Measurements from ENCODE around the gene BAIAP2L1.
A peak's percentile ranks its signal among the peaks of the same experiment; 100 is the strongest.

BAIAP2L1 gene

GRCh38 chr7:98276241-98276761 is 124.6 kb downstream of the BAIAP2L1 start:
- peak; percentile 43 for DNase-seq (ENCODE audit: low spot score)

- DNase-seq (ENCODE audit: low spot score) = no peak
Observed at GRCh38 chr7:98267303-98267702, 133.6 kb downstream of the BAIAP2L1 start.

- peak; percentile 53 for DNase-seq (ENCODE audit: low spot score)
Observed at GRCh38 chr7:98266840-98267239, 134.1 kb downstream of the BAIAP2L1 start.

- DNase-seq (ENCODE audit: low spot score) = peak; percentile 17
Observed at GRCh38 chr7:98265841-98266271, 135.0 kb downstream of the BAIAP2L1 start.

GRCh38 chr7:98257701-98258100 is 143.2 kb downstream of the BAIAP2L1 start:
- DNase-seq (ENCODE audit: low spot score) = no peak

GRCh38 chr7:98256431-98256830 is 144.5 kb downstream of the BAIAP2L1 start:
- no peak for DNase-seq (ENCODE audit: low spot score)

GRCh38 chr7:98254951-98255610 is 145.8 kb downstream of the BAIAP2L1 start:
- no peak for DNase-seq (ENCODE audit: low spot score)

- no peak for DNase-seq (ENCODE audit: low spot score)
Observed at GRCh38 chr7:98254516-98254915, 146.4 kb downstream of the BAIAP2L1 start.

GRCh38 chr7:98252425-98253054 is 148.3 kb downstream of the BAIAP2L1 start:
- DNase-seq (ENCODE audit: low spot score) = no peak

- peak; percentile 100 for DNase-seq (ENCODE audit: low spot score)
Observed at GRCh38 chr7:98251601-98252424, 149.1 kb downstream of the BAIAP2L1 start, which contains the start of gene TECPR1. Gene TECPR1 (minus strand): TSS chr7:98252232. CDS start chr7:98246146, 6,086 bp downstream.

- DNase-seq (ENCODE audit: low spot score) = no peak
Observed at GRCh38 chr7:98251231-98251600, 149.7 kb downstream of the BAIAP2L1 start.

GRCh38 chr7:98250789-98251188 is 150.1 kb downstream of the BAIAP2L1 start:
- DNase-seq (ENCODE audit: low spot score) = peak; percentile 7

GRCh38 chr7:98249106-98249505 is 151.8 kb downstream of the BAIAP2L1 start:
- no peak for DNase-seq (ENCODE audit: low spot score)

GRCh38 chr7:98248156-98248555 is 152.7 kb downstream of the BAIAP2L1 start:
- DNase-seq (ENCODE audit: low spot score) = no peak

GRCh38 chr7:98244871-98245270 is 156.0 kb downstream of the BAIAP2L1 start:
- DNase-seq (ENCODE audit: low spot score) = no peak

- no peak for DNase-seq (ENCODE audit: low spot score)
Observed at GRCh38 chr7:98242934-98243333, 158.0 kb downstream of the BAIAP2L1 start.

GRCh38 chr7:98242342-98242741 is 158.5 kb downstream of the BAIAP2L1 start:
- DNase-seq (ENCODE audit: low spot score) = no peak

- DNase-seq (ENCODE audit: low spot score) = peak; percentile 5
Observed at GRCh38 chr7:98241674-98242241, 159.1 kb downstream of the BAIAP2L1 start.
